ENCODE measurements around the gene CAPN10.

Gene CAPN10

DNA sequence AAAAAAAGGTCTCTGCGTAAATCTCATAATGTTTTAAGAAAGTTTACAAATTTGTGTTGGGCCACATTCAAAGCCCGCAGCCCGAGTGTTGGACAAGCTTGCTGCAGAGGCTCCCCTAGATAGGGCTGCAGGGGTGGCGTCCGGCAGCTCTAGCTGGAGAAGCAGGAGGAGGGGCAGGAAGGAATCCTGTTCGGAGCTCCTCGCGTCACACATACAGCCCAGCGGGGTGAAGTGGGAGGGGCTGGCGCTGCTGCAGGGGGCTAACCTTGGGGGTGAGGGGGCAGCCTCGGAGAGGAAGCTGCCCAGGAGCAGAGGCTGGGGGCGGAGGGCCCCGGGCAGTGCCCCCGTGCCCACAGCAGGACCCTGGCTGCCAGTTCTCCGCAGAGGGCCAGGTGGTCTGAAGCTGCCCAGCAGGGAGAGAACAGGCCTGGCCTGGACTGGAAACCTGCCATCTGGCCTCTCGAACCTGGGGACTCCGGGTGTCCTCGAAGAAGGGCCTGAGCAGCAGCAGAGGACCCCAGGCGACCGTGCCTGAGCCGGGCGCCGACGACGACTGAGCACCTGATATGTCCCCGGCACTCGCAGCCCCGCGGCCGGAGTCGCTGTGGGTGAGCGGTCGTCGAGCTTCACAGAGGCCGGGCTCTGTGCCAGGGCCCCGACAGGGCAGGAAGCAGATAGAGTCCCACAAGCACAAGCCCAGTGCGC, 36.1 kb downstream of the CAPN10 start:
- no peak overlapping the region for H3K23ac ChIP-seq (ENCODE audit: low read length)
- H3K56ac ChIP-seq (ENCODE audit: low read length) = no peak overlapping the region
- no peaks in the 10 kb centered on the region for H3K79me2 ChIP-seq (ENCODE audit: control insufficient read depth, insufficient read depth, low read length)
- no peak overlapping the region for H3K4me3 ChIP-seq (ENCODE audit: low read length)
- H2BK120ac ChIP-seq (ENCODE audit: low read depth, low read length) = no peak overlapping the region
- H3K79me1 ChIP-seq (ENCODE audit: low read length) = no peaks in the 10 kb centered on the region
- H3K36me3 ChIP-seq (ENCODE audit: control insufficient read depth, insufficient read depth, low read length) = no peaks in the 10 kb centered on the region
- H3K9ac ChIP-seq (ENCODE audit: low read length) = no peak overlapping the region
- no peak overlapping the region for H2AK5ac ChIP-seq (ENCODE audit: low read length)
- no peaks in the 10 kb centered on the region for H3K4me1 ChIP-seq (ENCODE audit: control insufficient read depth, low read depth, low read length)
- no peak for DNase-seq
- no peak overlapping the region for H4K8ac ChIP-seq (ENCODE audit: low read depth, low read length)
- no peaks in the 10 kb centered on the region for H3K27me3 ChIP-seq (ENCODE audit: insufficient read depth, low read length, poor library complexity)
- no peak overlapping the region for H3K4me2 ChIP-seq (ENCODE audit: low read length)
- no CpG with 5 or more reads among the region's 37 CpGs for WGBS (ENCODE audit: extremely low coverage, insufficient coverage, low lambda C conversion rate)
- H3K27ac ChIP-seq (ENCODE audit: low read depth, low read length) = no peak overlapping the region
- H2BK15ac ChIP-seq (replicated peaks; ENCODE audit: low read depth) = no peak overlapping the region
- H4K5ac ChIP-seq (ENCODE audit: low read length) = no peak overlapping the region
- H3K18ac ChIP-seq (ENCODE audit: low read length) = no peak overlapping the region
- no peak overlapping the region for H3K4ac ChIP-seq (ENCODE audit: low read depth, low read length)
- no peak overlapping the region for H2BK5ac ChIP-seq (ENCODE audit: low read length)

DNA sequence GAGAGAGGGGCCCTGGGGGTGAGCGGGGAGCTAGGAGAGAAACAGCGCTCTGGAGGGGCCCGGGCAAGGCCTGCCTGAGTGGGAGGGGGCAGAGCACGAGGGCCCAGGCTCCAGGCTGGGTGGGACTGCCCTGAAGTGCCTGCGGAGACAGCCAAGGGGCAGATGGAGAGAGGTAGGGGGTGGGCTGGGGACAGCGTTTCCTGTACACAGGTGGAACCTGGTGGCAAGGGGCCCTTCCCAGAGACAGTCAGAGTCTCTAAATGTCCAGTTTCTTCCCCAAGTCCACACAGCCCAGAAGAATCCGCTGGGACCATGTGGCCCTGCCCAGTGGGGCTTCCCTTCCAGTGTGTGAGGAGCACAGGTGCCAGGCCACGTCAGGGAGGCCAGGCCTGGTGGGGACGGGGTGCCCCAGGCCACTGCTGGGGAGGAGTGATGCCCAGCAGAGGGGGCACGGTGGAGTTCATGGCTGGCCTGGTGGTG, 37.0 kb downstream of the CAPN10 start:
- Histone ChIP-seq H4K8ac (ENCODE audit: low read depth, low read length) (no peak overlapping the region), H2BK5ac (ENCODE audit: low read length) (no peak overlapping the region), H3K36me3 (ENCODE audit: control insufficient read depth, insufficient read depth, low read length) (no peaks in the 10 kb centered on the region), H3K79me1 (ENCODE audit: low read length) (no peaks in the 10 kb centered on the region), H2BK15ac (replicated peaks; ENCODE audit: low read depth) (no peak overlapping the region), H3K4me3 (ENCODE audit: low read length) (no peak overlapping the region), H2BK120ac (ENCODE audit: low read depth, low read length) (no peak overlapping the region), H3K27me3 (ENCODE audit: insufficient read depth, low read length, poor library complexity) (no peaks in the 10 kb centered on the region), H3K4ac (ENCODE audit: low read depth, low read length) (no peak overlapping the region), H3K18ac (ENCODE audit: low read length) (no peak overlapping the region), H3K4me2 (ENCODE audit: low read length) (no peak overlapping the region), H3K4me1 (ENCODE audit: control insufficient read depth, low read depth, low read length) (no peaks in the 10 kb centered on the region), H3K23ac (ENCODE audit: low read length) (no peak overlapping the region), H3K79me2 (ENCODE audit: control insufficient read depth, insufficient read depth, low read length) (no peaks in the 10 kb centered on the region), H3K9ac (ENCODE audit: low read length) (no peak overlapping the region), H3K27ac (ENCODE audit: low read depth, low read length) (no peak overlapping the region), H4K5ac (ENCODE audit: low read length) (no peak overlapping the region), H3K56ac (ENCODE audit: low read length) (no peak overlapping the region), H2AK5ac (ENCODE audit: low read length) (no peak overlapping the region)
- DNase-seq = no peak
- WGBS (ENCODE audit: extremely low coverage, insufficient coverage, low lambda C conversion rate) = no CpG with 5 or more reads among the region's 10 CpGs

DNA sequence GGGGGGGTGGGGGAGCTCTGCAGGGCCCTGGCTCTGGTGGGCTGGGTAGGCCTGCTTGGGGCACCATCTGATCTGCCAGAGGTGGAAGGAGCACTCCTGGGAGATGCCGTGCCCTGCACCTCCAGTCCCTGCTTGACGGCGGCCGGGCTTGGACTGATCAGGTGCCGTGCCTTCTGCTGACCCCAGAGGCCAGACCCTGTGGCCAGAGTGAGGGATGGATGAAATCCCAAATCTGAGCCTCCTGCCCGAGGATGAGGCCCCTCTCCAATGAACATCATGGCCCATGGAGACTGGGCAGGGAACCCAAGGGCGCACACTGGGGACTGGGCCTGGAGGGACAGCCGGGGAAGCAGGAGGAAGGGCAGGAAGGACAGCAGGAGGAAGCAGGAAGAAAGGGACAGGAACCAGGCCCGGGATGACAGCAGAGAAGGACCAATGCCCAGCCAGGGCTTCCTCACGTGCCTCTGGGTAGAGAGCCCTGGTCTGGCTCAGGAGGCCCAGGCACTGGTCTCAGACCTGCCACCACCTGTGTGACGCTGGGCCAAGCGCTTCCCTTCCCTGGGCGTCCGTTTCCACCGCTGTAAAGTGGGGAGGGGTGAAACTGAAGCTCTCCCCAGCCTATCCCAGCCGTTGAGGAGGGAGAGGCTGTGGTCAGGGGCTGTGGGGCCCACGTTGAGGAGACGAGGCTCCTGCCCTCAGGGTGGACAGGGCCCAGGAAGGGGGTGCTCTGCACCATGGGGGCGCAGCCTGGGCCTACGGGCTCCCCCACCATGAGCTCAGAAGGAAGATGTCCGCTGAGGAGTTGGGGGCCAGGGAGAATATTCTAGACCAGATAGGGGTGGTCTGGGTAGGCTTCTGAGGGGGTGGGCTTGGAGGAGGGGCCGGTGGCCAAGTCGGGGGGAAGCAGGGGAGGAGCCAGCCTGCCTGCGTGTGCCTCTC, 37.7 kb downstream of the CAPN10 start:
- H3K18ac ChIP-seq (ENCODE audit: low read length) = no peak overlapping the region
- H3K27me3 ChIP-seq (ENCODE audit: insufficient read depth, low read length, poor library complexity) = no peaks in the 10 kb centered on the region
- no peaks in the 10 kb centered on the region for H3K79me2 ChIP-seq (ENCODE audit: control insufficient read depth, insufficient read depth, low read length)
- no peak overlapping the region for H3K27ac ChIP-seq (ENCODE audit: low read depth, low read length)
- no peak overlapping the region for H3K4me3 ChIP-seq (ENCODE audit: low read length)
- no peaks in the 10 kb centered on the region for H3K79me1 ChIP-seq (ENCODE audit: low read length)
- no peak overlapping the region for H3K56ac ChIP-seq (ENCODE audit: low read length)
- no peak overlapping the region for H3K4ac ChIP-seq (ENCODE audit: low read depth, low read length)
- H3K4me1 ChIP-seq (ENCODE audit: control insufficient read depth, low read depth, low read length) = no peaks in the 10 kb centered on the region
- no peak overlapping the region for H3K4me2 ChIP-seq (ENCODE audit: low read length)
- H2BK5ac ChIP-seq (ENCODE audit: low read length) = no peak overlapping the region
- no peak overlapping the region for H3K23ac ChIP-seq (ENCODE audit: low read length)
- DNase-seq = no peak
- H3K9ac ChIP-seq (ENCODE audit: low read length) = no peak overlapping the region
- H4K8ac ChIP-seq (ENCODE audit: low read depth, low read length) = no peak overlapping the region
- H4K5ac ChIP-seq (ENCODE audit: low read length) = no peak overlapping the region
- WGBS (ENCODE audit: extremely low coverage, insufficient coverage, low lambda C conversion rate) = no CpG with 5 or more reads among the region's 24 CpGs
- no peak overlapping the region for H2BK15ac ChIP-seq (replicated peaks; ENCODE audit: low read depth)
- no peaks in the 10 kb centered on the region for H3K36me3 ChIP-seq (ENCODE audit: control insufficient read depth, insufficient read depth, low read length)
- H2AK5ac ChIP-seq (ENCODE audit: low read length) = no peak overlapping the region
- H2BK120ac ChIP-seq (ENCODE audit: low read depth, low read length) = no peak overlapping the region

DNA sequence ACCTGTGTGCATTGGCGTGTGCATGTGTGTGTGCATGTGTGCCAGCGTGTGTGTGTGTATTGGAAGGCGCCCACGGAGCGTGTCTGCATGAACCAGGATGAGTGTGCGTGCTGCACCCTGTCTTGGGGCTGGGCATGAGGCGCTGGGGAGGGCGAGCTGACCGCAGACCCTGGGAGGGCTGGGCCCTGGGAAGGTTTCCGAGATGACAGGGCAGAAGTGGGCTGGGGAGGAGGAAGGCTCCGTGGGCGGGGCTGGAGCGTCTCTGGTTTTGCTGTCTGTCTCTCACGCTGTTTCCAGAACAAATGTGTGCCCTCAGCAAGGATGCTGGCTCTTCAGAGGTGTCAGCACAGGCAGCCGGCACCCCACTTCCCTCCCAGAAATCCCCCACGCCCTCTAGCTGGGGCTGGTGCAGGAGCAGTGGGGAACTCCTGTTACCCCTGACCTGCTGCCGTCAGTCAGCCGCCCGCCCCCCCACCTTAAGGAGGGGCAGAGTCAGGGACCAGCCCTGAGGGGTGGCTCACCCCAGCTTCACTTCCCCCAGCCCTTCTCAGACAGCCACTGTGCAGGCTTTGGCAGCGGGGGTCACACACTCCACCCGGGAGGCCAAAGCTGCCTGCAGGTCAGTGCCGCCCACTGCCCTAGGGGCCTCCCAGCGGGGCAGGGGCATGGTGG, 38.6 kb downstream of the CAPN10 start, which contains the start of gene GPR35:
Gene GPR35, plus strand, starts transcription at position 531 of the 672 bp plus-strand sequence. CDS start 4,473 bp downstream, outside the sequence.
- Histone ChIP-seq H3K56ac (ENCODE audit: low read length) (no peak within 1 kb of the TSS), H3K27ac (ENCODE audit: low read depth, low read length) (no peak within 1 kb of the TSS), H2BK5ac (ENCODE audit: low read length) (no peak within 1 kb of the TSS), H3K9ac (ENCODE audit: low read length) (no peak within 1 kb of the TSS), H3K4ac (ENCODE audit: low read depth, low read length) (no peak within 1 kb of the TSS), H2BK120ac (ENCODE audit: low read depth, low read length) (no peak within 1 kb of the TSS), H3K27me3 (ENCODE audit: insufficient read depth, low read length, poor library complexity) (no peaks in the 10 kb centered on the region), H3K79me1 (ENCODE audit: low read length) (no peaks in the 10 kb centered on the region), H4K5ac (ENCODE audit: low read length) (no peak within 1 kb of the TSS), H4K8ac (ENCODE audit: low read depth, low read length) (no peak within 1 kb of the TSS), H3K18ac (ENCODE audit: low read length) (no peak within 1 kb of the TSS), H3K4me1 (ENCODE audit: control insufficient read depth, low read depth, low read length) (no peaks in the 10 kb centered on the region), H3K79me2 (ENCODE audit: control insufficient read depth, insufficient read depth, low read length) (no peaks in the 10 kb centered on the region), H2AK5ac (ENCODE audit: low read length) (no peak within 1 kb of the TSS), H3K4me3 (ENCODE audit: low read length) (no peak within 1 kb of the TSS), H3K36me3 (ENCODE audit: control insufficient read depth, insufficient read depth, low read length) (no peaks in the 10 kb centered on the region), H2BK15ac (replicated peaks; ENCODE audit: low read depth) (no peak within 1 kb of the TSS), H3K23ac (ENCODE audit: low read length) (no peak within 1 kb of the TSS), H3K4me2 (ENCODE audit: low read length) (no peak within 1 kb of the TSS)
- WGBS (ENCODE audit: extremely low coverage, insufficient coverage, low lambda C conversion rate) = no CpG with 5 or more reads among the region's 23 CpGs
- DNase-seq = no peak

DNA sequence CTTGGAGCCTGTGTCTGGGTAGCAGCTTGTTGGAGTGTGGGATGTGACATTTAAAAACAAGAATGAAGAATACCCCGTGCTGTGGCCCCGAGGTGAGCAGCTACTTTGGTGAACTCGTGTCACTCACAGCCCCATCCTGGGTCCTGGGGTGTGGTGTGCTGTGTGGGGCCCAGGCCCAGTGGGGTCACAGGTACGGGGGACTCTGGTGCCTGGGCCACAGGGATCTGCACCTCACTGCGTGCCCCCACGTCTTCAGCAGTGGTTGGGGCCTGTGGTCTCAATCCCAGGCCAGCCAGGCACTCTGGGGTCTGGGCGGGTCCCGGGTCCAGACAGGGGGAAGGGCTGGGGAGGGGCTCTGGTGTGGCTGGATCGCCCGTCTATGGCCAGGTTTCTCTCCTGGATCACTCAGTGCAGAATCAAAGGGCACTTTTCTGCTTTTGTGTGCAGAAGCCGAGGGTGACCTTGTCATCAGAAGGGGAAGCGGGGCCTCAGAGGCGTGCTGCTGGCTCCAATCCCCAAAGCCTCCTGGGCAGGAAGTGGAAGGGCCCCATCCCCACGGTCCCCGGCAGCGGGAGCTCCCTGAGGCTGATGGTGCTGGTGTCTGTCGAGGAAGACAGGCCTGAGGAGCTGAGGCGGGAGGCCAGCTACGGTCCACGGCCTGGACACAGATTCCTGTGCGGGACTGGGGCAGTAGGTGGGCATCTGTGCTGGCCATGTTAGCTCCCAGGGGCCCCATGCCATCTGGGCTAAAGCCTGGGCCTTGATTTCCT, 40.2 kb downstream of the CAPN10 start:
- Histone ChIP-seq H3K4me2 (ENCODE audit: low read length) (no peak overlapping the region), H3K23ac (ENCODE audit: low read length) (no peak overlapping the region), H4K5ac (ENCODE audit: low read length) (no peak overlapping the region), H2AK5ac (ENCODE audit: low read length) (no peak overlapping the region), H3K18ac (ENCODE audit: low read length) (no peak overlapping the region), H2BK120ac (ENCODE audit: low read depth, low read length) (no peak overlapping the region), H3K9ac (ENCODE audit: low read length) (no peak overlapping the region), H3K79me1 (ENCODE audit: low read length) (no peaks in the 10 kb centered on the region), H3K36me3 (ENCODE audit: control insufficient read depth, insufficient read depth, low read length) (no peaks in the 10 kb centered on the region), H2BK15ac (replicated peaks; ENCODE audit: low read depth) (no peak overlapping the region), H3K27me3 (ENCODE audit: insufficient read depth, low read length, poor library complexity) (no peaks in the 10 kb centered on the region), H3K56ac (ENCODE audit: low read length) (no peak overlapping the region), H3K79me2 (ENCODE audit: control insufficient read depth, insufficient read depth, low read length) (no peaks in the 10 kb centered on the region), H3K4me3 (ENCODE audit: low read length) (no peak overlapping the region), H3K4ac (ENCODE audit: low read depth, low read length) (no peak overlapping the region), H3K27ac (ENCODE audit: low read depth, low read length) (no peak overlapping the region), H4K8ac (ENCODE audit: low read depth, low read length) (no peak overlapping the region), H2BK5ac (ENCODE audit: low read length) (no peak overlapping the region), H3K4me1 (ENCODE audit: control insufficient read depth, low read depth, low read length) (no peaks in the 10 kb centered on the region)
- no peak for DNase-seq
- WGBS (ENCODE audit: extremely low coverage, insufficient coverage, low lambda C conversion rate) = no CpG with 5 or more reads among the region's 21 CpGs
